GM19043 (cell line): ENCODE measurements around the gene OTUD5.
"Not testable (repeated sequence)": the region's sequence is repeated elsewhere in the genome, so short reads cannot be mapped to it uniquely, and the experiment has no call there.

Experiments
- ATAC-seq: cut with Tn5 transposase; IDR thresholded peaks from one replicate; pipeline ENCODE4 v1.9.1; 2021; ENCODE audit warnings: low read depth; ENCODE audit not compliant: unreplicated experiment

Gene OTUD5

DNA sequence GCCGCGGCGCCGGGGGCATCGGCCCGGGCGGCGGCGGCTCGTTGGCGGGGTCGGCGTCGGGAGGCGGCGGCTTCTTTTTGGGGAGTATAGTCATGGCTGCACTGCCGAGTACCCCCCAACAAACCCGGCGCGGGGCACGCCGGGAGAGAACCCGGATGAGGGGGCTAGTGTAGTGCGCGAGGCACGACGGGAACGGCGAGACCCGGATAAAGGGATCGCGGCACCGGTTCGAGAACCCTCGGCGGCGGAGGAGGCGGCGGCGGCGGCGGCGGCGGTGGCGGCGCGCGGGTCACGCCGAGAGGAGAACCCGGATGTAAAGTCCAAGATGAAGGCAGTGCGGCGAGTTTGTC is at the start of gene OTUD5:
Gene OTUD5 (minus strand): TSS at position 131 of the 350 bp plus-strand sequence. CDS start 37 bp downstream, at position 94.
- ATAC-seq, result no peak

DNA sequence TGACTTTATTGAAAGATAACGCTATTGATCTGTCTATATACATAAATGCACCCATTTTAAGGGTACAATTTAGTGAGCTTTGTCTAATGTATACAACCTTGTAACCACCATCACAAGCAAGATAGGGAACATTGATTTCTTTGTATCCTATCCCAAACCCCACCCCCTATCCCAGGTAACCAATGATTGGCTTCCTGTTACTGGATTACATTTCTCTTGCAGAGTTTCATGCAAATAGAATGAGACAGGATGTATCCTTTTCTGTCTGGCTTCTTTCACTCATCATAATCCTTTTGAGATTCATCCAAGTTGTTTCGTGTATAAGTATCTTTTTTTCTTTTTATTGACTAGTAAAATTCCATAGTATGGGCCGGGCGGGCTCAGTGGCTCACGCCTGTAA is 46.3 kb upstream of the OTUD5 start:
- no peak for ATAC-seq

DNA sequence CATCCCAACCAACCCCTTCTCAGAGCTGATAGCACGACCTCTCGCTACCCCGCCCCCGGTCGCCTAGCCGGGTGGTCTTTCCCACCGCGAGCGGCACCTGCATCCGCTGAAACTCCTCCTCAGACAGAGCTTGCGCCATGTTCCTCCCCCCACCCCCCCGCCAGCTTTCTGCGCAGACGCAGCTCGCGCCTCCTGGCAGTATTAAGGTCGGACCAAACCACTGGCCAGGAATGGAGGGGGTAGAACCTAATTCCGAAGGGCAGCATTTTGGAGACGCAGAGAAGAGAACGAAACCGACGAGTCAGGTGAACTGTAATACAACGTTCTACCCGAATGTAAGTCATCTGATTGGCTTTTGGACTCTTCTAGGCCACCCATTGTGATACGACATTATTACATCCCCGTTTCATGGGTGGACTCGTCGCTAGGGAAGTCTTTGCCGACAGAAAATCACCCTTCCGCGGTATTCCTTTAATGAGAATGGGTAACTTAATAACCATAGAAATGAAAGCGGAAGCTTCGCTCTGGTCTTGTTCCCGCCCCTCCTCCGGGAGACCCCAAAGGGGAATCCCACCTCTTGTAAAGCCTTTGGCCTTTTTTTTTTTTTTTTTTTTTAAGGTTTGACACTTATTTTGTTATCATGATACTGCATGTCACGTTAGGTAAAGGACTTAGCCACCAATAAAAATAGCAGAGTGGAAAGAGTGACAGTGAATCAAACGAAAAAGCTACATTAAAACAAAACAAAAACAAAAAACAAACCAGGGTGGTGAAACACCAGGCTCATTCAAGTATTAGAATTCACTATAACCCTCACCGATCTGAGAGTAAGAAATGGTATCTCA is 44.9 kb upstream of the OTUD5 start, which contains the start of gene GRIPAP1:
Gene GRIPAP1 (minus strand): TSS at position 174 of the 845 bp plus-strand sequence. CDS start 35 bp downstream, at position 139.
- ATAC-seq, result peak; percentile 69

DNA sequence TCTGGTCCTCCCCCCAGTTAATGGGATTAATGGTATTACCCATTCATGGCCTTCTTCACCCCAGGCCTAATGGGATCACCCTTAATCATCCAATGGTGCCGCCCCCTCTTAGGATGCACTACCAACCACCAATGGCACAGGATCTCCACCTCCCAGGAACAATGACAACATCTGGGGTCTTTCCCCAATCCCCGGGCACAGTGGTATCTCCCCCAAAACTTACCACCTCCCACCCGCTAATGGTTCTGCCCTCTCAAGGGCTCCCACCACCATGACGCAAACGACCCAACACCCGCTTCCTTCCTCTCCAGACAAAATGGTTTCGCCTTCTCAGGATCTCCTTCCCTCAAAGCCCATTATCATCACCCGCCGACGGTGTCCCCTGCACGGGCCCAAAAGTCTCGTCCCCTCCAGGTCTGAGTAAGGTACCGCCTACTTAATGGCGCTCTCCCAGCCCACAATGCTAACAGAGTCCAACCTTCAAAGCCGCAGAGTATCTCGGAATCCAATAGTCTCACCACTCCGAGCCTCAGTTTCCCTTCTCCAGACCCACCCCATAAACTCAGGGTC is 44.2 kb upstream of the OTUD5 start:
- ATAC-seq, result no peak

GRCh38 chrX:49000636-49001035 is 43.2 kb upstream of the OTUD5 start:
- no peak for ATAC-seq

- no peak for ATAC-seq
These were observed 41.6 kb upstream of the OTUD5 start for GRCh38 chrX:48999030-48999429.

GRCh38 chrX:48998391-48998790 is 41.0 kb upstream of the OTUD5 start:
- no peak for ATAC-seq

DNA sequence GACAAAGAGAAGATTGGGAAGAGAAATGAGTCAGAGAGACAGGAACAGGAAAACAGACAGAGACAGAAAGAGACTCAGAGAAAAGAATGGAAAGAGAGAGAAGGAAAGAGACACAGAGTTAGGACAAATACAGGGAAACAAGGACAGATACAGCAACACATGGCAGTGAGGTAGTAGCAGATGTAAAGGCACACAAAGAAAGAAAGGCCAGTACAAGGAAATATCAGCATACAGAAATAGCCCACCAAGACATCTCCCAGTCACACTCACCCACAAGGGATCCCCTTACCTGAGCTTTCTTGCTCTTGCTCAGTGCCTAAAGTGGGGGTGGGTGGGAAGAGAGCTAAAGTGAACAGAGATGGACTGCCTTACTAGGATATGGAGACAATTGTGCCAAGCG is 40.5 kb upstream of the OTUD5 start:
- no peak for ATAC-seq

DNA sequence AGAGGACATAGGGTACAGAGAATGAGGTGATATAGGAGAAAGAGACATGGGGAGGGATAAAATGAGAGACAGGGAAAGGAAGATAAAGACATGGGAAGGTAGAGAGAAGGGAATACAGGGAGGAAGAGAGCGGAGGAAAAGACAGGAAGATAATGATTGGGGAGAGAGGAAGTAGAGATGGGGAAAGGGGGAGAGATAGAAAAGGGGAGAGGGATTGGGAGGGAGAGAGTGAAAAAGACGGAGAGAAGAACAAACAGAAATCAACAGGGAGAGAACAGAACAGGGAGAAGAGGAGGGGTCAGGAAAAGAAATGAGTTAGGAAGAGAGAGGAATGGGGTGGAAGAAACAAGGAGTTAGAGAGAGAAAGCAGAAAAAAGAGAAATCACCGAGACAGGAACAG is 40.0 kb upstream of the OTUD5 start:
- ATAC-seq, result no peak

GRCh38 chrX:48996969-48997368 is 39.6 kb upstream of the OTUD5 start:
- ATAC-seq, result no peak

DNA sequence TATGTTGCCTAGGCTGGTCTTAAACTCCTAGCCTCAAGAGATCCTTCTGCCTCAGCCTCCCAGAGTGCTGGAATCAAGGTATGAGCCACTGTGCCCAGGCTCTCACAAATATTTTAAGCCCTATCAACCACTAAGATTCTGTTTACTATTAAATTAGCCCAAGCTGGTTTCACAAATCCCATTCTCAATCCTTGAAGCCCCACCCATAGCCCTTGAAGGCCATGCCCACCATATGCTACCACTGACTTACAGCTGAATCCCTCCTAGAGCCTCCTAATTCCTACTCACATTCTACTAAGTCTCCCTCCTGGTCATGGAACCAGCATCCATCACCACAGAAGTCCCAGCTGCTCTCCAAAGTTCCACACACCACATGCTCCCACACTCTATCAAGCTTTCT is 34.9 kb upstream of the OTUD5 start:
- ATAC-seq, result no peak

GRCh38 chrX:48989483-48989882 is 32.1 kb upstream of the OTUD5 start:
- ATAC-seq, result no peak

DNA sequence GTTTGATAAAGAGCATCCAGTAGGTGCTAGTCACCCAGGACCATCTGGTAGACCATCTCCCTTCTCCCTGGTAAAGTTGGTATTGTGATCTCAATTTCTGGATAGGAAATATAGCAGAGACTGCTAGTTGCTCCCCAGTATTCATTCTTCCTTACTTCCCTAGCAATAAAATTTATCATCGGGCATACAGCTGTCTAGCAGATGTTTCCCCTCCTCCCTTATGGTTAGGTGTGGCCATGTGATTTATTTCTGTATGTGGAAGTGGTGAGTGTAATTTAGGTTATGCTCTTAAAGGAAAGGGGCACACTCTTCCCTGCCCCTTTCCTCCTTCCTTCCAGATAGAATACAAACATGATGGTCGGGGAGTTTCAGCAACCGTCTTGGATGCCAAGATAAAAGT is 26.5 kb upstream of the OTUD5 start:
- no peak for ATAC-seq

GRCh38 chrX:48983081-48983480 is 25.7 kb upstream of the OTUD5 start:
- no peak for ATAC-seq

GRCh38 chrX:48981178-48981577 is 23.8 kb upstream of the OTUD5 start:
- ATAC-seq, result no peak

DNA sequence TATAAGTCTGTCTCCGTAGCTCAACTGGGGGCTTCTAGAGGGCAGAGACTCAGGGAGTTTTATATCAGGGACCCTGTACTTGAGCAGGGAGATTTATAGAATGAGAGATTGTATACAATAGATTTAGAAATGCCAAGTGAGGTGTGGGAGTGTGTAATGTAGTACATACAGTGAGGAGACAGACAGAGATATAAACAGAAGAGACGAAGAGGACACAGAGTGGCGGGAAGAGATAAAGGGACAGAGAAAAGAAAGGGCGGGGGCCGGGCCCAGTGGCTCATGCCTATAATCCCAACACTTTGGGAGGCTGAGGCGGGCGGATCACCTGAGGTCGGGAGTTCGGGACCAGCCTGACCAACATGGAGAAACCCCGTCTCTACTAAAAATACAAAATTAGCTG is 22.9 kb upstream of the OTUD5 start:
- ATAC-seq, result not testable (repeated sequence)

DNA sequence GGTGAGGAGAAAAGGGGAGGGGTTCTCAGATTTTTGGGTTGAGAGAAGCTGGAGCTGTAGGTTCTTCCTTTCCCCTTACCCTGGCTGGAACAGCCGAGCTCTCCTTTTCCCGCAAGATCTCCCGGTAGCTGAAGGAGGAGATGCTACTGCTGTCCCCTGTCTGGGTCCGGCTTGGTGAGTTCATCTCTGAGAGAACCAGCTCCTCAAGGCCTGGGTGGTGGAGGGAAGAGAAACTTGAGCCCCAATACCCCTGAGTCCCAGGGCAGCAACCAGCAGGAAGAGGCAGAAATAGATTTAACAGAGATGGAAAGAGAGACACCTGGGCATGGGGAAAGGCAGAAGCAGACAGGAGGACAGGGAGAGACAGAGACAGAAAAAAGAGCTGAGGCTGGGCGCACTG is 20.8 kb upstream of the OTUD5 start:
- ATAC-seq, result no peak

GRCh38 chrX:48976086-48976485 is 18.7 kb upstream of the OTUD5 start:
- ATAC-seq, result no peak

DNA sequence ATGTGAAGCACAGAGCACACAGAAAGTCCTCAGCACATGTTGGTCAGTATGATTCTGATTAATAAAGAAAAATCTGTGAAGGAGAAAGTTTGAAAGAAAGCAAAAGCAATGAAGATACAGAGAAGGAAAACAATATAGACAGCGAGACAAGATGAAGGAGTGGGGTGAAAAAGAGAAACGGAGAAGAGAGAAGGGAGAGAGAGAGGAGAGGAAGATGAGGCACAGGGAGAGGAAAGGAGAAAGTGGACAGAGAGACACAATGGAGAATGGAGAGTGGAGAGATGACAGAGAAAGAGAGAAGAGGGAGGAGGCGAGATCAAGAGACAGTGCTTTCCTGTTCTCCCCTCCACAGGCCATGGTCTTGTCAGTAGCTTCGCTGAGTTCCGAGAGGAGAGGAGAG is 18.1 kb upstream of the OTUD5 start:
- no peak for ATAC-seq

DNA sequence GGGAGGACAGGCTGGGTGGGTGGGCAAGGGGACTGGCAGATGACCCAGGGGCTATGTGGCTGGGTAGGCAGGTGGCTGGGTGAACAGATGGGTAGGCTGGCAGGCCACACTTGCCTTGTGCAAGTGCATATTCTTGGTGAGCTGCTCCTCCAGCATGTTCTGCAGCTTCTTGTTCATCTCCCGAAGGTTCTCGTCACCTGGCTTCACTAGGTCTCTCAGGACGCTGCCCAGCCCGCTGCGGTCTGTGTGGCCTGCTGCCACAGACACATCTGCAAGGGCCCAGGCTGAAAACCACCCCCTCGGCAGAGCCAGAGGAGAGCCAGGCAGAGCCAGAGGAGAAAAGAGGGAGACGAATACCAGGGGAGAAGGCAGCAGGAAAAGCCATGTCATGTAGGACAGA is 17.6 kb upstream of the OTUD5 start:
- ATAC-seq, result no peak

- ATAC-seq, result no peak
These were observed 17.2 kb upstream of the OTUD5 start for GRCh38 chrX:48974574-48974973.

- ATAC-seq, result no peak
These were observed 16.6 kb upstream of the OTUD5 start for GRCh38 chrX:48974033-48974432.
